Effector memory CD8-positive, alpha-beta T cell (primary cell): ENCODE data around the gene C5orf15.

Source experiments
- ATAC-seq: fragments of 150-1000 bp; cut with Tn5 transposase; replicated peaks from 2 replicates; pipeline ENCODE4 v1.10.0; 2021; ENCODE audit warnings: mild to moderate bottlenecking, moderate library complexity
- DNase-seq, 3 experiments: peaks; one replicate each; pipeline ENCODE4 v3.0.0; 2021
- H3K27ac Mint-ChIP-seq, 2 donors: one replicate each; pipeline ENCODE4 v1.8.0; 2022; ENCODE audit warnings: mild to moderate bottlenecking in 2 of 2, mixed read lengths in 2 of 2, moderate library complexity in 2 of 2
- H3K27me3 Mint-ChIP-seq, 2 donors: one replicate each; pipeline ENCODE4 v1.8.0; 2022; ENCODE audit warnings: mixed read lengths in 2 of 2
- H3K36me3 Mint-ChIP-seq: one replicate; pipeline ENCODE4 v1.8.0; 2022; ENCODE audit warnings: mild to moderate bottlenecking, moderate library complexity, mixed read lengths; ENCODE audit not compliant: insufficient read depth
- H3K4me1 Mint-ChIP-seq, 2 donors: one replicate each; pipeline ENCODE4 v1.8.0; 2022; ENCODE audit warnings: low read depth in 2 of 2, mixed read lengths in 2 of 2
- H3K4me3 Mint-ChIP-seq, 2 donors: one replicate each; pipeline ENCODE4 v1.8.0; 2022; ENCODE audit warnings: mild to moderate bottlenecking in 2 of 2, mixed read lengths in 2 of 2, moderate library complexity in 2 of 2
- H3K9me3 Mint-ChIP-seq, 2 donors: one replicate each; pipeline ENCODE4 v1.8.0; 2022; ENCODE audit warnings: mixed read lengths in 2 of 2

The C5orf15 gene

GRCh38 chr5:134000091-134000511 lies 31.7 kb upstream of the C5orf15 start:
- H3K27ac Mint-ChIP-seq, result peak overlapping the region; percentile 28 to 42
- H3K4me1 Mint-ChIP-seq, result peaks cover 48 to 57% of the 10 kb centered on the region in 2 donors
- H3K36me3 Mint-ChIP-seq, result peaks cover 32% of the 10 kb centered on the region
- H3K4me3 Mint-ChIP-seq, result no peak overlapping the region
- DNase-seq (no peak), ATAC-seq (no peak)
- no peaks in the 10 kb centered on the region for H3K9me3 Mint-ChIP-seq
- H3K27me3 Mint-ChIP-seq, result no peaks in the 10 kb centered on the region

- Mint-ChIP-seq H3K4me3 (no peak overlapping the region), H3K27me3 (no peaks in the 10 kb centered on the region), H3K27ac (peak overlapping the region in 1 of 2 donors; percentile 28), H3K4me1 (peaks cover 57 to 69% of the 10 kb centered on the region in 2 donors), H3K36me3 (peaks cover 22% of the 10 kb centered on the region), H3K9me3 (no peaks in the 10 kb centered on the region)
- DNase-seq (no peak), ATAC-seq (no peak)
These were observed 30.4 kb upstream of the C5orf15 start for GRCh38 chr5:133998807-133999206.

- H3K36me3 Mint-ChIP-seq, result peaks cover 19% of the 10 kb centered on the region
- H3K27ac Mint-ChIP-seq, result peak overlapping the region; percentile 25 to 32
These were observed 29.6 kb upstream of the C5orf15 start for GRCh38 chr5:133998042-133998441.

GRCh38 chr5:133996683-133997252 lies 28.3 kb upstream of the C5orf15 start:
- H3K4me3 Mint-ChIP-seq, result no peak overlapping the region
- H3K4me1 Mint-ChIP-seq, result peaks cover 52 to 57% of the 10 kb centered on the region in 2 donors
- DNase-seq (no peak), ATAC-seq (peak; percentile 58)
- H3K9me3 Mint-ChIP-seq, result no peaks in the 10 kb centered on the region
- H3K27ac Mint-ChIP-seq, result no peak overlapping the region
- no peaks in the 10 kb centered on the region for H3K27me3 Mint-ChIP-seq
- H3K36me3 Mint-ChIP-seq, result peaks cover 21% of the 10 kb centered on the region

More at GRCh38 chr5:133998042-133998441, 29.6 kb upstream of the C5orf15 start:
- Mint-ChIP-seq H3K9me3 (no peaks in the 10 kb centered on the region), H3K4me1 (peaks cover 55 to 65% of the 10 kb centered on the region in 2 donors), H3K4me3 (peak overlapping the region in 1 of 2 donors; percentile 27), H3K27me3 (no peaks in the 10 kb centered on the region)
- DNase-seq (no peak), ATAC-seq (no peak)

GRCh38 chr5:133995883-133996563 lies 27.6 kb upstream of the C5orf15 start:
- Mint-ChIP-seq H3K9me3 (no peaks in the 10 kb centered on the region), H3K27ac (peak overlapping the region; percentile 13 to 83), H3K4me1 (peaks cover 47 to 52% of the 10 kb centered on the region in 2 donors), H3K4me3 (no peak overlapping the region), H3K36me3 (peaks cover 23% of the 10 kb centered on the region), H3K27me3 (no peaks in the 10 kb centered on the region)
- DNase-seq, result no peak
- no peak for ATAC-seq

GRCh38 chr5:133995341-133995740 lies 26.9 kb upstream of the C5orf15 start:
- Mint-ChIP-seq H3K4me3 (peak overlapping the region in 1 of 2 donors; percentile 11), H3K36me3 (peaks cover 21% of the 10 kb centered on the region), H3K27ac (peak overlapping the region; percentile 13 to 83)

GRCh38 chr5:133994990-133995333 lies 26.5 kb upstream of the C5orf15 start:
- DNase-seq (no peak), ATAC-seq (no peak)
- peak overlapping the region; percentile 13 to 83 for H3K27ac Mint-ChIP-seq
- peaks cover 22% of the 10 kb centered on the region for H3K36me3 Mint-ChIP-seq
- peaks cover 39 to 48% of the 10 kb centered on the region in 2 donors for H3K4me1 Mint-ChIP-seq
- H3K27me3 Mint-ChIP-seq, result no peaks in the 10 kb centered on the region
- H3K4me3 Mint-ChIP-seq, result peak overlapping the region in 1 of 2 donors; percentile 11
- H3K9me3 Mint-ChIP-seq, result no peaks in the 10 kb centered on the region

More at GRCh38 chr5:133995341-133995740, 26.9 kb upstream of the C5orf15 start:
- ATAC-seq, result no peak
- Mint-ChIP-seq H3K4me1 (peaks cover 43 to 48% of the 10 kb centered on the region in 2 donors), H3K9me3 (no peaks in the 10 kb centered on the region), H3K27me3 (no peaks in the 10 kb centered on the region)
- no peak for DNase-seq

GRCh38 chr5:133994297-133994989 lies 26.0 kb upstream of the C5orf15 start:
- ATAC-seq (no peak), DNase-seq (no peak)
- H3K9me3 Mint-ChIP-seq, result no peaks in the 10 kb centered on the region
- H3K27me3 Mint-ChIP-seq, result no peaks in the 10 kb centered on the region
- peaks cover 27% of the 10 kb centered on the region for H3K36me3 Mint-ChIP-seq
- H3K4me3 Mint-ChIP-seq, result no peak overlapping the region
- peak overlapping the region in 1 of 2 donors; percentile 41 for H3K27ac Mint-ChIP-seq
- H3K4me1 Mint-ChIP-seq, result peaks cover 35 to 44% of the 10 kb centered on the region in 2 donors

- Mint-ChIP-seq H3K9me3 (no peaks in the 10 kb centered on the region), H3K36me3 (peaks cover 32% of the 10 kb centered on the region), H3K27ac (peak overlapping the region in 1 of 2 donors; percentile 38), H3K27me3 (no peaks in the 10 kb centered on the region), H3K4me1 (peaks cover 31 to 37% of the 10 kb centered on the region in 2 donors), H3K4me3 (no peak overlapping the region)
- ATAC-seq (no peak), DNase-seq (no peak)
These were observed 24.9 kb upstream of the C5orf15 start for GRCh38 chr5:133993185-133993936.

- Mint-ChIP-seq H3K27ac (peak overlapping the region in 1 of 2 donors; percentile 38), H3K4me3 (no peak overlapping the region), H3K36me3 (peaks cover 40% of the 10 kb centered on the region)
These were observed 24.2 kb upstream of the C5orf15 start for GRCh38 chr5:133992429-133993155.

GRCh38 chr5:133991171-133991910 lies 22.9 kb upstream of the C5orf15 start:
- Mint-ChIP-seq H3K27ac (no peak overlapping the region), H3K9me3 (no peaks in the 10 kb centered on the region), H3K36me3 (peaks cover 49% of the 10 kb centered on the region), H3K4me3 (no peak overlapping the region), H3K4me1 (peaks cover 27% of the 10 kb centered on the region in 2 donors), H3K27me3 (no peaks in the 10 kb centered on the region)
- no peak for DNase-seq
- ATAC-seq, result no peak

More at GRCh38 chr5:133992429-133993155, 24.2 kb upstream of the C5orf15 start:
- ATAC-seq (no peak), DNase-seq (no peak)
- no peaks in the 10 kb centered on the region for H3K9me3 Mint-ChIP-seq
- H3K27me3 Mint-ChIP-seq, result no peaks in the 10 kb centered on the region
- H3K4me1 Mint-ChIP-seq, result peaks cover 27 to 32% of the 10 kb centered on the region in 2 donors

GRCh38 chr5:133990396-133990795 lies 22.0 kb upstream of the C5orf15 start:
- Mint-ChIP-seq H3K4me1 (peaks cover 24 to 25% of the 10 kb centered on the region in 2 donors), H3K27me3 (no peaks in the 10 kb centered on the region), H3K36me3 (peaks cover 51% of the 10 kb centered on the region), H3K9me3 (no peaks in the 10 kb centered on the region), H3K4me3 (no peak overlapping the region), H3K27ac (no peak overlapping the region)
- no peak for DNase-seq
- ATAC-seq, result no peak
